NCI-H1930 (cell line): ENCODE results near the gene RAB9B.
A peak's percentile ranks its signal among the peaks of the same experiment; 100 is the strongest.
"Not testable (repeated sequence)": the region's sequence is repeated elsewhere in the genome, so short reads cannot be mapped to it uniquely, and the experiment has no call there.

ENCODE experiments used
- DNase-seq, 2 experiments: peaks; one replicate each; lab custom pipeline; 2025; lab: John Stamatoyannopoulos, UW

The RAB9B gene

DNA sequence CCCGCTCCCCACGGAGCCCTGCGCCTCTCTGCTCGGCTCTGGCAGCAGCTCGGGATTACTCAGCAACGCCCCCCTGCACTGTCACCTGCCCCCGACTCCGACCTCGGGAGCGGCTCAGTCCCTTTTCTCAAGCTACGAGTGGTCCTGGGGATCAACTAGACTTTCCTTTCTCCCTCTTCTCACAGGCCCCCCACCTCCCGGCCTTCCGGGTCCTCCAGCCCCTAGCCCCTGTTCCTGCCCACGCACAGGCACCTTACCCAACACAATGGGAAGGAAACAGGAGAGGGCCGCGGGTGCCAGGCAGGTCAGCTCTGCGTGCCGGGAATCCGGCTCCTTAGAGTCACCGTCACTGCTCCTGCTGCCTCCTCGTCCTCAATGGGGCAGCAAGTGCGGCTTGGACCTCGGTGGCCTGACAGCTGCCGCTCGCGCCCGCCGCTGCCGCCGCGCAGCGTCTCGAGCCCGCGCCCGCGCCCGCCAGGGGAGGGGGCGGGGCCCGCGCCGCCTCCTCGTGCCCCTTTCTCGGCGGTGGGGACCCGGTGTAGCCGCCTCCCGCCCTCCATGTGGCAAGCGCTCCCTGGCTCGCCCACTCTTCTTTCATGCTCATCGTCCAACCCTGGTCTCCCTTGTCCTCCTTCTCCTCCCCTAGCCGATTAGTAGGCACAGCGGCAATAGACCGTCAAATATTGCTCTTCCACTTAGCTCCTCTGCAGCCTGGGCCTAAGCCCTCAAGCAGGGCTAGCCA lies at the start of gene RAB9B:
TSS of gene RAB9B (minus strand) at position 455 of the 742 bp plus-strand sequence. CDS start 6,473 bp downstream, outside the sequence.
- DNase-seq = peak; percentile 31 to 48

- no peak for DNase-seq
Observed at GRCh38 chrX:103879339-103879738, 47.3 kb upstream of the RAB9B start.

DNA sequence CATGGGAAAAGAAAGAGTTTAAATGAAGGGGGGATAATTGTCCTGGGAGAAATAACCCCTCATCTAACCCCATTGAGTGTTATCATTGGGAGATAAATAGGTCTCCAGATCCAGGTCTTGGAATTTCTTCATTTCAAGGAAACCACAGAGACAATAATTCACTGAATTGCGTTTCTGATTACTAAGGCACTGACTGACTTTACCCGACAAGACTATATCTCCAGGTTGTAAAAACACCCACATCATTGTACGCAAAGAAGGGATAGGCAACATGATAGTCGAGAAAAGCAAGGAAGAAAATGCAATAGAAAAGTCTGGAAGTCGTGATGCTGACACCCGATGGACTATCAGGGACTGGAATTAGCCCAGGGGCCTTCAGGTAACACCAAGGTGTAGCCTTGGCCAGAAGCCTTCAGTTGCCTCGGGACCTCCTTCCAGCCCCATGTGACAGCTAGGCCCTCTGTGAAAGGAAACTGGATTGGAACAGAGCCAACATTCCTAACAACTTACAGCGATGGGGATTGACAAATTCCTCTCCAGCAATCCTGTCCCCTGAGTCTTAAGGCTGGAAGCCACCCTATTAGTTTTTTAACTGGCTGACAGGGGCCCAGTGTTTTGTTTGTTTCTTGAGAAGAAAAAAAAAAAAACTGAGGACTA lies 46.5 kb upstream of the RAB9B start:
- no peak for DNase-seq

- DNase-seq = no peak
Observed at GRCh38 chrX:103877571-103877970, 45.5 kb upstream of the RAB9B start.

- DNase-seq = no peak
Observed at GRCh38 chrX:103864886-103865534, 33.0 kb upstream of the RAB9B start.

GRCh38 chrX:103864149-103864548 lies 32.1 kb upstream of the RAB9B start:
- DNase-seq = no peak

DNA sequence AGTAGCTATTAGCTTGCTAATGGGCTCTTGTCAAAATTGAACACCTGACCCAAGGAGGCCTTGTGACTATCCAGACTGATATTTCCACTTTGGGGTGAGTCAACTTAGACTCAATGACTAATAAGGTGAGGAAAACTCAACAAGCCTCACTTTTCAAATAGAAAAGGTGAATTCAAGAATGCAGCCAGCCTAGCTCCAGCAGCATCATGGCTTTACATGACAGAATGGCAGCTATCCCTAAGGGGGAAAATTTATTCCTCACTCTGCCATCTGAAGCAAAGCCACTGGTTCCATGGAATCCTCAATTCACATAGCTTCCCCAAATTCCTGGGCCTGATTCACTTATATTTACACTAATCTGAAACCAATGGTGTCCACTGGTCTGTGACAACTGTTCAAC lies 29.1 kb upstream of the RAB9B start:
- no peak for DNase-seq

- no peak for DNase-seq
Observed at GRCh38 chrX:103849558-103849957, 17.5 kb upstream of the RAB9B start.

DNA sequence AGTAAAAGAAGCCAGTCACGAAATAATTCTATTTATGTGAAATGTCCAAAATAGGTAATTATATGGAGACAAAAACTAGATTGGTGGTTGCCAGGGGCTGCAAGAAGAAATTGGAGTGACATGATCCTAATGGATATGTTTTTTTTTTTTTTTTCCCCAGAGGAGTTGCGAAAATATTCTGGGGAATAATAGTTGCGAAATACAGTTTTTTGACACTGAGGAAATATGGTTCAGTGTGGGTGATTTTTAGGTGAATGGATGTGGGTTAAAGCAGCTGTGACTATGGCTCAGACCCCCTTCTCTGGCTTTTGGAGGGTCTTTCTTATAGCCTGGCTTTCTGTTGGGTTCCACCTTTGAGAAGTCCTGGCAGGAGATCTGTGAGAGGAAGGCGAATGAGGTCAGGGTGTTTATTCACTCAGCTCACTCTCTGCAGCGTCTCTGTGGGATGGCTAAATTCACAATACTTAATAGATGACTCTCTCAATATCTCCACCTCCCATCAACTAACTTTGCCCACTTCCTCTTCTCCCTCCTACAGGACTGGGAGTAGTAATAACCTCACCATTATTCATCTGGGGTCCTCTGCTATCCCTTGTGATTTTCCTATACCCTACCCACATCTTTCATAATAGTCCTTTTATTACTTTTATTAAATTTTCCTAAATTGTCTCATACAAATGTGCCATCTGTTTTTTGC lies 15.3 kb upstream of the RAB9B start:
- DNase-seq = no peak

DNA sequence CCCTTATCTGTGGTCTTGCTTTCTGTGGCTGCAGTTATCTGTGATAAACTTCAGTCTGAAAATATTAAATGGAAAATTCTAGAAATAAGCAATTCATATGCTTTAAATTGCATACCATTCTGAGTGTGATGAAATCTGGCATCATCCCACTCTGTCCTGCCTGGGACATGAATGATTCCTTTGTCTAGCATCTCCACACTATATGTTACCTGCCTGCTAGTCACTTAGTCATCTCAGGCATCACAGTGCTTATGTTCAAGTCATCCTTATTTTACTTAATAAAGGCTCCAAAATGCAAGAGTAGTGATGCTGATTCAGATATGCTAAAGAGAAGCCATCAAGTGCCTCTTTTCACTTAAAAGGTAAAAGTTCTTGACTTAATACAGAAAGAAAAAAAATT lies 14.3 kb upstream of the RAB9B start:
- DNase-seq = no peak

- peak; percentile 5 to 6 for DNase-seq
Observed at GRCh38 chrX:103845165-103845653, 13.2 kb upstream of the RAB9B start.

- no peak for DNase-seq
Observed at GRCh38 chrX:103839404-103839803, 7.3 kb upstream of the RAB9B start.

GRCh38 chrX:103831342-103831802 lies 685 bp downstream of the RAB9B start:
- peak in 1 of 2 experiments; percentile 73 for DNase-seq

DNA sequence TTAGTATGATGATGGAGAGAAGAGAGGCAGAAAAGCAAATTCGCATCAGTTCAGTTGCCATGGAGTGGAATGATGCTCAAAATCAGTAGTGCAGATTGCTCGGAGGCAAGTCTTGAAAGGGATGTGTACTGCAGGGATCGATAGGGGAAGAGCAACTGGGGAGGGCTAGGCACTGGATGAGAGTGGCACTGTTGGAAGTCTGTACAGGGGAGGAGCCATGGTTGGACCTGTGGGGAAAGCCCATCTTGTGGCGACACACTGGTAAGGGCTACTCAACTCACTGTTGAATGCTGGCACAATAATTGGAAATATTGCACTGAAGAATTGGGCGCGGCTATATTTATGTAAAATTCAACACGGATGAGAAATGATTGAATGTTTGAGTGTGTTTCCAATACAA lies 1.2 kb downstream of the RAB9B start:
- DNase-seq = no peak

GRCh38 chrX:103828529-103828928 lies 3.5 kb downstream of the RAB9B start:
- DNase-seq = no peak

DNA sequence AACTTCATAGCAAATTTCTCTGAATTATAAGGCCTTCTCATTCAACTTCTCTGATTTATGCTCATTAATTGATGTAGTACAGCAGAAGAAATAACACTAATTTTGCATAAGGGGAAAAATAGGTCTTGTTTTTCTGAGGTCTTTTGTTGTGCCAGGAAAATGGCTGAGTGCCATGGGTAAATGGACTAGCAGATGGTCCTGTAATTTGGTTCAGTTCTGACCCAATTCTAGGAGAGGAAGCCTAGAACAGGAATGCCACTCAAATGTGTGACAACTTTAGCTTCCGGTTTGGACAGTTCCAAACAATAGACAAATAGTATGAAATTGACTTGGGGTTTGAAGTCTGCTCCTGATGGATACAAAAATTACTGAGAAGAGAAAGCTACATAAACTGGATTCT lies 6.2 kb downstream of the RAB9B start:
- DNase-seq = no peak

GRCh38 chrX:103823591-103823990 lies 8.5 kb downstream of the RAB9B start:
- DNase-seq = no peak

DNA sequence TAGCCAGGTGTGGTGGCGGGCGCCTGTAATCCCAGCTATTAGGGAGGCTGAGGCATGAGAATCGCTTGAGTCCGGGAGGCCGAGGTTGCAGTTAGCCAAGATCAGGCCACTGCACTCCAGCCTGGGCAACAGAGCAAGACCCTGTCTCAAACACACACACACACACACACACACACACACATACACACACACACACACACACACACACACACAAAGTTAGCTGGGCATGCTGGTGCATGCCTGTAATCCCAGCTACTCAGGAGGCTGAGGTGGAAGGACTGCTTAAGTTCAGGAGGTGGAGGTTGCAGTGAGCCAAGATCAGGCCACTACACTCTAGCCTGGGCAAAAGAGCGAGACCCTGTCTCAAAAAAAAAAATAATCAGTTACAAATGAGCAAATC lies 11.3 kb downstream of the RAB9B start:
- not testable (repeated sequence) for DNase-seq

DNA sequence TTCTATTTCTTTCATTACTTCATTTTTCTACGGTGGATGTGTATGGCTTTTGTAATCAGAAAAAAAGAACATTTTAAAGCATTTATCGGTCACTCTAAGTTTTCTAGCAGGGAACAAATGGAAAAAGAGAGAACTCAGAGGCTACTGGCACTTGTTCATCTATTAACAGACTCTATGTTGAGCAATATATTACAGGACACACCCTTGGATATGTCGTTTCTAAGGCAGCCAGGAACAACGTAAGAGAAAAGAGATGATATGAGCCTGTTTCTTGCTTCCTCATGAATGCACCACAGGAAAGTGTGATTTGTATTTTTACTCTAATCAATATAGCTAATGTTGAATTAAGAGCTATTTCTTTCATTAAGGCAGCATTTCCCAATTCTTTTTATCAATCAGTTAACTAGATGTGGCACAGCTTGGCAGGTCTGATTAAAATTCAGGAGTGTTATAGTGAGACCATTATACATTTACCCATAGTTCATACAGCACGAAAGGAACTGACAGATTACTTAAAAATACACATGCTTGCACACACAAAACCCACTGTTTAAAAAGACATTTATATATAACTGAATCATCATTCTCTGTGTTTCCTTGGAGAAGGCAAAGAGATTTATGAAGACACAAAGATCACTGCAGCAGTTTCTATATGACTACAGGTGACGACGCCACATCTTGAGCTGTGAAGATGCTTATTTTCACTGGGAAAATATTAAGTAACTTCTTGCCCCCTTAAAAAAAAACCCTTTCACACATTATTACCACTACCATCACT lies 13.0 kb downstream of the RAB9B start:
- DNase-seq = no peak

DNA sequence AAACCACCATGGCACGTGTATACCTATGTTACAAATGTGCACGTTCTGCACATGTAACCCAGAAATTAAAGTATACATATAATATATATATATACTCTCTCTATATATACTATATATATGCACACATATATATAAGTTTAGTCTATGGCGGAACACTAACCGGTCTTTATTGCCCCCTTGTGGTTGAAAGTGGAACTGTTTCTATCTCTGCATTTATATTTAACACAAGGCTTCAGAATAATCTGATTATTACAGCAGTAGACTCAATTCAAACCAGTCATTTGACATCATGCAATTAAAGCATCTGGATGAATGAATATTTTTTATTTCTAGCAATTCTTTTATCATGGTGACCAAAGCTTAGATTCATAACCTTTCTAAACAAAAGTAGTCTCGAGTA lies 14.6 kb downstream of the RAB9B start:
- DNase-seq = peak; percentile 11 to 50

GRCh38 chrX:103817101-103817500 lies 15.0 kb downstream of the RAB9B start:
- not testable (repeated sequence) for DNase-seq
